ENCODE measurements around the gene EIF5AL1.
"Not testable (repeated sequence)": the region's sequence is repeated elsewhere in the genome, so short reads cannot be mapped to it uniquely, and the experiment has no call there.

EIF5AL1 gene

DNA sequence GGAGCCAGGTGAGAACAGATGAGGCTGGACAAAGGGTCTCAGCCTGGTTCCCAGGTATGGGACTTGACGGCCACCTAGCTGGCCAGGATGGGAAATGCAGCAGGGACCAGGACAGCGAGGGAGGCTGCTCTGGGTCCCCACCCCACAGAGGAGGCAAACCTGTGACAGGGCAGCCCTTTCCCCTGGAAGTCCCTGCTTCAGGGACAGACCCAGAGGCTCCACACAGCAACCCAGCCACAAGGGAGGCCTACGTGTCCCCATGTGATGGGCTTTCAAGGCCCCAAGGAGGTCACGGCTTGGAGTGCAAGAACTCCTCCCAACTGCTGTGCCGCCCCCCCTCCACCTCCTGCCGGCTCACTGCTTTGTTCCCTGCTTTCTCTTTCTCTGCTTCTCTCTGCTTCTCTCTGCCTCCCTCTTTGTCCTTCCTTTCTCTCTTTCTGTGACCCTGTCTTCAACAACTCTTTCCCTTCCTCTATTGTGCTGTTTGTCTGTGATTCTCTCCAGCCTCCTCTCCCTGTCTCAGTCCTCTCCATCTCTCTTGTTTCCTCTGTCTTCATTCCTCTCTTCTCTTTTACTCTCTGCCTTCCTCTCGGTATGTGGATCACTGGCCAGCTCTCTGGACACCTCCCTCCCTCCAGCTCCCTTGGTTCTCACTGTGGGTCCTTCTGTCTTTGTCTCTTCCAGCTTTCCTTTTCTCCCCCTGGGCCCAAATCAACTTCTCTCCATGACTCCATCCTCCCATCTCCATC lies 9.6 kb upstream of the EIF5AL1 start:
- H3K4me3 ChIP-seq (ENCODE audit: low read depth, low read length), result no peak overlapping the region
- TF ChIP-seq, protein P1, sequence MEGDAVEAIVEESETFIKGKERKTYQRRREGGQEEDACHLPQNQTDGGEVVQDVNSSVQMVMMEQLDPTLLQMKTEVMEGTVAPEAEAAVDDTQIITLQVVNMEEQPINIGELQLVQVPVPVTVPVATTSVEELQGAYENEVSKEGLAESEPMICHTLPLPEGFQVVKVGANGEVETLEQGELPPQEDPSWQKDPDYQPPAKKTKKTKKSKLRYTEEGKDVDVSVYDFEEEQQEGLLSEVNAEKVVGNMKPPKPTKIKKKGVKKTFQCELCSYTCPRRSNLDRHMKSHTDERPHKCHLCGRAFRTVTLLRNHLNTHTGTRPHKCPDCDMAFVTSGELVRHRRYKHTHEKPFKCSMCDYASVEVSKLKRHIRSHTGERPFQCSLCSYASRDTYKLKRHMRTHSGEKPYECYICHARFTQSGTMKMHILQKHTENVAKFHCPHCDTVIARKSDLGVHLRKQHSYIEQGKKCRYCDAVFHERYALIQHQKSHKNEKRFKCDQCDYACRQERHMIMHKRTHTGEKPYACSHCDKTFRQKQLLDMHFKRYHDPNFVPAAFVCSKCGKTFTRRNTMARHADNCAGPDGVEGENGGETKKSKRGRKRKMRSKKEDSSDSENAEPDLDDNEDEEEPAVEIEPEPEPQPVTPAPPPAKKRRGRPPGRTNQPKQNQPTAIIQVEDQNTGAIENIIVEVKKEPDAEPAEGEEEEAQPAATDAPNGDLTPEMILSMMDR (conservative IDR thresholded peaks at IDR 0.05; ENCODE audit: low read depth, low read length), result peak; percentile 59
- peak; percentile 21 for DNase-seq (ENCODE audit: low read depth)

DNA sequence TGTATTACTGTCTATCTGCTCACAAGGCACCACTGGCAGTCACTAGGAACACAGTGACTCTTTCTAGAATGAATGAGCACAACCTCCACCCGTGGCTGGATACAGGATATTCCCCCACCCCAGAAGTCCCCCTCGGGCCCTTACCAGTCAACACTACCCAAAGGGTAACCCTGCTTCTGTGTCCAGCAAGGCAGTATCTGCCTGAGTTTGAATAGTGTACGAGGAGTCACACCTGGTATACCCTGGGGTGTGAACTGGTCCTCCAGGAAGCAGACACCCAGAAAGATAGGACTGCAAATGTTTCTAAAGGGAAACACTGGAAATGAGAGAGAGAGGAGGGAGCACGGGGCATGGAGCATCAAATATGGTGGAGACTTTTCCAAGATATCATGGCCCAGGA lies 8.5 kb upstream of the EIF5AL1 start:
- not testable (repeated sequence) for DNase-seq (ENCODE audit: low read depth); H3K4me3 ChIP-seq (ENCODE audit: low read depth, low read length)

DNA sequence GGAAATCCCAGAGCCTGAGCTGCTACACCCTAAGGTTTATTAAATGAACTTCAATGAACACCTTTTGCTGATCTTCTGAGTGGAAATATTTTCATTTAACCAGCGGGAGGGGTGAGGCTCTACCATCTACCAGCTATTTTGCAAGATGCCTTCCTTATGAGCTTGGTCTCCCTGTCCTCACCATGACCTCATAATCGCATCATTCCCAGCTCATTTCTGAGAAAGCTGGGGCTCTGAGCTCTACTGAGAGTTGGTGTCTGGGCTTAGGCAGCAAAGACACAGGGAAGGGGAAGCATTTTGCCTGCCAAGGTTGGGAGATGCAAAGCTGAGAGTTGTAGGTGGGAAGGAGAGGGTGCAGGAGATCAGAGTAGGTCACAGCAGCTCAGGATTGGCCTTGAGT lies 7.8 kb upstream of the EIF5AL1 start:
- not testable (repeated sequence) for DNase-seq (ENCODE audit: low read depth)

DNA sequence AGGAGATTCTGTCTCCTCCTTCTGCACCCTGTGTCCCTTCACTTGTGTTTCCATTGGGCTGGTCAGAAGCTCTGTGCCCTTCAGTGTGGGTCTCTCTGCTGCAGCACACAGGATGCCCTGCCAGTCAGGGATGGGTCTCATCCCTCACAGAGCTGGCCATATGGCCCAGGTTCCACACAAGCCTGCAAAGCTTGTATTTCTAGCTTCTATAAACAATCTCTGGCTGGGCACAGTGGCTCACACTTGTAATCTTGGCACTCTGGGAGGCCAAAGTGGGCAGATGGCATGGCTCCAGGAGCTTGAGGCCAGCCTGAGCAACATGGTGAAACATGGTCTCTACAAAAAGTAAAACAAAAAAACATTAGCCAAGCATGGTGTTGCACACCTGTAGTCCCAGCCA lies 7.0 kb upstream of the EIF5AL1 start:
- H3K4me3 ChIP-seq (ENCODE audit: low read depth, low read length); DNase-seq (ENCODE audit: low read depth): not testable (repeated sequence)

More for the DNA sequence above, 7.8 kb upstream of the EIF5AL1 start:
- not testable (repeated sequence) for H3K4me3 ChIP-seq (ENCODE audit: low read depth, low read length)

DNA sequence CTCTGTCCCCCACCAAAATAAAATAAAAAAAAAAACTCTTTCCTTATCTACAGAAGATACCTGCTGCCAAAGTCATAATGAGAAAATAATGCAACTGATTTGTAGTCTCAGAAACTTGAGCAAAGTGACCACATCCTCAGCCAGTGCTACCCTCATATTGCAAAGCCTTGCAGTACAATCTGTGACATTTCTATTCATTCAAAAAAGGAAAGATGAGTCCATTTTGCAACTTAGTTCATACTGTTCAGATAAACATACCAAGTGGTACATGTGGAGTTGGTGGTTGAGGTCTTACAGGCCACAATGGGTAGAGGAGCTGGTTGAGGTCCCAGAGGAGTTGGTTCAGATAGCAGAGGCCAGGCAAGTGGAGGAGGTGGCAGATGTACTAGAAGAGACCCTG lies 6.5 kb upstream of the EIF5AL1 start:
- TF ChIP-seq, protein P1 (conservative IDR thresholded peaks at IDR 0.05; ENCODE audit: low read depth, low read length), result no peak
- no peak overlapping the region for H3K4me3 ChIP-seq (ENCODE audit: low read depth, low read length)
- no peak for DNase-seq (ENCODE audit: low read depth)

DNA sequence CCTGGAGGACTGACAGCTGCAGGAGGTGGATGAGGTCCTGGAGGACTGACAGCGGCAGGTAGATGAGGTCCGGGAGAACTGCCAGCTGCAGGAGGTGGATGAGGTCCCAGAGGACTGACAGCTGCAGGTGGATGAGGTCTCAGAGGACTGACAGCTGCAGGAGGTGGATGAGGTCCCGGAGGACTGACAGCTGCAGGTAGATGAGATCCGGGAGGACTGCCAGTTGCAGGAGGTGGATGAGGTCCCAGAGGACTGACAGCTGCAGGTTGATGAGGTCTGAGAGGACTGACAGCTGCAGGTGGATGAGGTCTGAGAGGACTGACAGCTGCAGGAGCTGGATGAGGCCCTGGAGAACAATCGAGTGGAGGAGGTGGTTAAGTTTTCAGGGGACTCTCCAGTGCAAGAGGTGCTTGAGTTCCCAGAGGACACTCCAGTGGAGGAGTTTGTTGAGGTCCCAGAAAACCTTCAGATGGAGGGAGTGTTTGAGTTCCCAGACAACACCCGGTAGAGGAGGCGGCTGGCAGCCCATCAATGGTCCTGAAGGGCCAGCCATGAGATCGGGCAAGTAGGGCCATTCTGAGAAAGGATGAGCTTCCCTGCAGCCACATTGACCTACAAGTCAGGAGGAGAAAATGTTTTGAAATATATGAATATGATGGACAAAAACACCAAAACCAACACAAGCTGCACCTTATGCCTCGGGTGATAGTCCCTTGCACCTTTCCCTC lies 4.7 kb upstream of the EIF5AL1 start:
- H3K4me3 ChIP-seq (ENCODE audit: low read depth, low read length), result no peak overlapping the region
- TF ChIP-seq, protein P1 (conservative IDR thresholded peaks at IDR 0.05; ENCODE audit: low read depth, low read length), result no peak
- DNase-seq (ENCODE audit: low read depth), result no peak

DNA sequence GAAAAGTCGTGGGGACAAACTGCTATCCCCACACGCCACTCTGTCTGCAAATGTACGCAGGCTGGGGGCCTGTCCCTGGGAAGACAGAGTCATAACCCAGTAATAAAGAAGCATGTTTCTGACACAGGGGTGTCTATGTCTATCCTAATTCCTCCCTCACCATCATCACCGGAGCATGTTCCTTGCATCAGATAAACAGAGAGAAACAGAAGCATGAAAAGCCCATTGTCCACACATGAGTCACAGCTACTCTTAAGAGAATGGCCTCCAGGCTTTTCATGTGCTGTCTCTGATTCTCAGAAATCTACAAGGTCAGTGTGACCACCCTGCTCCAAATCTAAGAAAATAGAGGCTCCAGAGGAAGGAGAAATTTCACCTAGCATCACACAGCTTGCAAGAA lies 4.1 kb upstream of the EIF5AL1 start:
- not testable (repeated sequence) for DNase-seq (ENCODE audit: low read depth); H3K4me3 ChIP-seq (ENCODE audit: low read depth, low read length)

DNA sequence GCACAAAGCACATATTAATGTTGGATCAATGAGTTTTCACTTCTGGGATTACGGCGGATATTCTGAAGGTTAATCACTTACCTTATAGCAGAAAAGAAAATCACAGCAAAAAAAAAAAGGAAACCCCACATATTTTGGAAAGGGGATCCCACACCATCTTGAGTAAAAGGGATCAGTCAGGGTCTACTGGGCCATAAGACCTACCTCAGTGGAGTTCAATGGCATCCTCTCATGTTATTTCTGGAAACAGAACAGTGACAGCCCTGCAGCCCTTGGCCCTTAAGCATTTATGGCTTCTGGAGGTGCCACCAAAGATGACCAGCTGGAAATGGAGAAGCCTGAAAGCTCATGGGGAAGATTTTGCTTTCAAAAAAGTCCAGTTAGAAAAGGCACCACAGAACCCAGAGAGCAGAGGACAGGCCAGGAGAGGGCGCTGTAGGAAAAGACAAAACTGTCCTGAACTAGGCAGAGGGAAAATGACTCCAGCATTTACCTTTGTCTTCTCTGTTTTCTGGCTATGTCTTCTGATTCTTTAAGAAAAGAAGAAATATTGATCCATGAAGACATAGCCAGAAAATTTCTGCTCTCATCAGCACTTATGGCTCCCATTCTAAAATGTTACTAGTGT lies 2.9 kb upstream of the EIF5AL1 start:
- not testable (repeated sequence) for H3K4me3 ChIP-seq (ENCODE audit: low read depth, low read length); DNase-seq (ENCODE audit: low read depth)

DNA sequence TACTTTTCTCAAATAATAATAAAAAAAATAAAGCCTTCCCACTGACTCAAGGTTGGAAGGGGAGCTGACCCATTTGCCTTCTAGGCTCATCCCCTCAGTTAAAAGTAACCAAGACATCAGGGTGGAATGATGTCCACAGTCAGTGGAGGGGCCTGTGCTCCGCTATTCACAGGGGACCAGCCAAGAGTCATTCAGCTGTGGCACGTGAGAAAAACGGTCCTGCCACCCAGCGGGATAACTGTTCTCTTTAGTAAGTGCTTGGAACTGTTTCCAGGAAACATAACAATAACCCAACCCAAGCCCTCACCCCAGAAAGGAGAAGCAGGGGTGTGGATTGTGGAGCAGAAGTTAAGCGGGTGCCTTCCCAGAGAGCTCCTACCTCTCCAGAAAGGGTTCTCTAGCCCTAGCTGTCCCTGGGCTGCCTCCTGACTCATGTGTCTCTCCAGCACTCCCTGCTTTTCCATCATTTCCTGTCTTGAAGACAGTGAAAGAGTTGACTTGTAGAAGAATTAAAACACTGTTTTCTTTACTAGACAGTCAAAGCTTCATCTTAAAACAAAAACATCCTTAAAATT lies 2.3 kb upstream of the EIF5AL1 start:
- DNase-seq (ENCODE audit: low read depth); H3K4me3 ChIP-seq (ENCODE audit: low read depth, low read length): not testable (repeated sequence)

DNA sequence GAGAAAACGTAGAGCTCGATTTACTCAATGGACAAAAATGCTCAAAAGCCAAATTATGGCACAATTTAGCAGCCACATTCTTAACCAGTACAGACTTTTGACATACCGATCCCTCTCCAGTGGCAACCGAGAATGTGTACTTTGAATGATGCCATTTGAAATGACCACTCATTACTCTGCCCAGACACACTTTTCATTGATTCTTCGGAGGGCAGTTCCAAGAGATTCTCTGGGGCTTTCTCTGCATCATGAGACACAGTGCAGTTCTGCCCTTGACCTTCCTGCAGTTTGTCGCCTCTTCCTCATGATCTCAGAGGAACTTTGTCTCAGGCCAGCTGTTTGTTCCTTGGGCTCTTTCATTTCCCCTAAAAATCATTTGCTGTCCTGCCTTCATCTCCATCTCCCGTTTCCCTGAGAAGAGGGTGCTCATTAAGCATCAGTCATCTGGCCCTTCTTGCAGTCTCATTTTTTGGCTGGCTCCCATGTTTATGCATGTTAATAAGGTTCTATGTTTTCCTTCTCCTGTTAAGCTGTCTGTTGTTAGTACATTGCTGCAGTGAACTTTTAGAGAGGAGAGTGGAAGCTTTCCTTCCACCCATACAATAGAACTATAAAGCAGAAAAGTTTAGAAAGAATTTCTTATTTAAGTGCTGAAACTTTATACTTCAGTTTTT lies 4.3 kb downstream of the EIF5AL1 start:
- not testable (repeated sequence) for H3K4me3 ChIP-seq (ENCODE audit: low read depth, low read length); DNase-seq (ENCODE audit: low read depth)

DNA sequence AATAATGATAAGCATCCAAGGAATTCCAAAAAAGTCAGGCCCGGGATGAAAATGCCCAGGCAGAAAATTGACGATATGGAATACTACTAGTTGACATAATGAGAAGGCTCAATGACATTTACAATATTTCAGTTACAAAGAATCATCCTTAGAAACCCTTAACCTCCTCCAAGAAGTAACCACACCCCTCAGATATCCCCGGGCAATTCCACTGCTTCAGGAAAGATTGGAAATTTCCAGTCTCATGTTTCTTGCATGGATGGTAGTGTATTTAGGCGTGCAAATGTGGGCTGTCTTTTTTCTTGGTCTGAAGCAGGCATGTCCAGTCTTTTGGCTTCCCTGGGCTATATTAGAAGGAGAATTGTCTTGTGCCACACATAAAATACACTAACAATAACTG lies 5.2 kb downstream of the EIF5AL1 start:
- H3K4me3 ChIP-seq (ENCODE audit: low read depth, low read length); DNase-seq (ENCODE audit: low read depth): not testable (repeated sequence)

DNA sequence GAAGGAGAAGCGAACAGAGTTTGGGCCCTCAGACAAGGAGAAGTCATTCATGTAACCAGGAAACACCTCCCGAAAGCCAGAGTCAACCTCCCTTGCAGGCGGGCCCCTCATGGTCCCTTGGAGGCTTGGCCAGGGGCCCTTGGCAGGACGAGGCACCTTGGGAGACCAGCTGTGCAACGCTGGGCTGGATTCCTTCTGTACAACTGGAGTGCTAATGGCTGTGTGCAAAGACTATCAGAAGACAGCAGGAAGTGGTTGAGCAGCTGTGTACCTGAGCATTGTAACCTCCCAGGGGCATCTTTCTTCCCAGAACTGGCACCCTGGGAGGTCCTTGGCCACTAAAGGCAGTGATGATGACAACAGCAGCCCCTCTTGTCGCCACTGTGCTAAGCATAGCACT lies 9.4 kb downstream of the EIF5AL1 start:
- not testable (repeated sequence) for H3K4me3 ChIP-seq (ENCODE audit: low read depth, low read length); DNase-seq (ENCODE audit: low read depth)

DNA sequence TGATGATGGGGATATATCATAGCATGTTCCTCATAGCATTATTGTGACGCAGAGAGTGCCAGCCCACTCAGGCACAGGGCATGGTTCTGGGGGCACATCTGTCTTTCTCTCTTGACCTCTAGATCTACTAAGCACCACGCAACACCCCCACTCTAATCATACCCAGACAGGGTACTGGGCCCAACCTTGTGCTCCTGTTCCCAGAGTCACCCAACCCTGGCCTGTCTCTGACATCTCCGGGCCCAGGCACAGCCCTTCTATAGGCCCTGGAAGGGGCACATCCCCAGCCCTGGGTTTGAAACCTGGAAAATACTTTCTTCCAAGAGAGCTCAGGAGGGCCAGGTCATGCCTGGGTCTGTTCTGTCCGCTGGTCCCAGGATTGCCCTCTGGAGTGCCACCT lies 10.1 kb downstream of the EIF5AL1 start:
- not testable (repeated sequence) for H3K4me3 ChIP-seq (ENCODE audit: low read depth, low read length); DNase-seq (ENCODE audit: low read depth)

DNA sequence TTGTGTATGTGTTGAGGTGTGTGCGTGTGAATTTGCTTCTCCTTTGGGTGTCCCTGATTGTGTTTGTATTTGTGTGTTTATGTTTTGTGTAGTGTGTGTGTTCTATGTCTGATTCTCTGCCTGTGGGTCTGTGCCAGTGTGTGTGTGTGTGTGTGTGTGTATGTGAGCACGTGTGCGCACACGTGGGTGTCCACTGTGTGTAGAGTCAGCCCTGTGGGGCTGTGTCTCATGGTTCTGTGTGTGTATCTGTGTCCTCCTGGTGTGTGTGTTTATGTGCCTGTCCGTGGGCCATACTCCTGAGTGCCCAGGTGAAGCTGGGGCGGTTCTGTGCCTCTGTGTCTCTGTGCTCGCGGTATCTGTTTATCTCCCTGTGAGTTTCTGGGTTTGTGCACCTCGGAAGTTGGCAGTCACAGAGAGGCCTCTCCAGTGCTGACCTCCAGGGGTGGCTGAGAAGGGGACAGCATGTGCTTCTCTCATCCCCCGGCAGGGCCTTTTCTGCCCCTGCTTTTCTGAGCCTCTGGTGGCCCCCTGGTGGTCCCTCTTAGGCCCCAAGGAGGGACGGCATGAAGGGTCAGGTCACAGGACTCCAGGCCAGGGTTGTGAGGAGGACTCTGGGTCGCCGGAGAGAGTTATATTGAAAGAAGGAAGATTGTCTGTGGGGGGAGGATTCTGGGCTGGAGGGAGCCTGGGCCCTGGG lies 11.0 kb downstream of the EIF5AL1 start:
- not testable (repeated sequence) for H3K4me3 ChIP-seq (ENCODE audit: low read depth, low read length); DNase-seq (ENCODE audit: low read depth)
